KMS-11 (cell line): Measurements from ENCODE around the gene DGAT2.

Experiments
- H2AFZ ChIP-seq: fragments of 200-600 bp; sonication (generic); 2 replicates; pipeline ENCODE4 v1.6.1; 2016; ENCODE audit warnings: antibody characterized with exemption, mixed run types, low read depth
- H3K27ac ChIP-seq: fragments of 200-600 bp; sonication (generic); 2 replicates; pipeline ENCODE4 v1.6.1; 2016; ENCODE audit warnings: mild to moderate bottlenecking, mixed run types
- H3K27me3 ChIP-seq: fragments of 200-600 bp; sonication (generic); 2 replicates; pipeline ENCODE4 v1.6.1; 2017; ENCODE audit warnings: mild to moderate bottlenecking, low read depth, mixed run types, moderate library complexity; ENCODE audit not compliant: insufficient read depth
- H3K36me3 ChIP-seq: fragments of 200-600 bp; sonication (generic); 2 replicates; pipeline ENCODE4 v1.6.1; 2017; ENCODE audit warnings: mild to moderate bottlenecking, mixed run types; ENCODE audit not compliant: insufficient read depth
- H3K4me1 ChIP-seq: fragments of 200-600 bp; sonication (generic); 2 replicates; pipeline ENCODE4 v1.6.1; 2016; ENCODE audit warnings: mild to moderate bottlenecking, low read depth, mixed run types; ENCODE audit not compliant: poor library complexity, severe bottlenecking
- H3K4me2 ChIP-seq: fragments of 200-600 bp; sonication (generic); 2 replicates; pipeline ENCODE4 v1.7.0; 2016; ENCODE audit warnings: mild to moderate bottlenecking, mixed run types
- H3K4me3 ChIP-seq: fragments of 200-600 bp; sonication (generic); IDR thresholded peaks from 2 replicates; pipeline ENCODE4 v1.6.1; 2017; ENCODE audit warnings: low read depth, low read length, mixed read lengths; ENCODE audit not compliant: insufficient read depth
- H3K79me2 ChIP-seq: fragments of 200-600 bp; sonication (generic); 2 replicates; pipeline ENCODE4 v1.6.1; 2016; ENCODE audit warnings: low read depth, mixed run types; ENCODE audit not compliant: insufficient read depth
- H3K9ac ChIP-seq: fragments of 200-600 bp; sonication (generic); 2 replicates; pipeline ENCODE4 v1.6.1; 2016; ENCODE audit warnings: mild to moderate bottlenecking, mixed run types
- H4K20me1 ChIP-seq: fragments of 200-600 bp; sonication (generic); 2 replicates; pipeline ENCODE4 v1.6.1; 2016; ENCODE audit warnings: mild to moderate bottlenecking, mixed run types; ENCODE audit not compliant: insufficient read depth
- TF ChIP-seq, protein P1 (sequence below): fragments of 200-600 bp; sonication (generic); conservative IDR thresholded peaks from 2 replicates; pipeline ENCODE4 v1.6.1; 2017; ENCODE audit warnings: low read depth, mild to moderate bottlenecking, antibody characterized with exemption, low read length, moderate library complexity, mixed read lengths

The DGAT2 gene

GRCh38 chr11:75839851-75840250 lies 71.3 kb downstream of the DGAT2 start:
- H4K20me1 ChIP-seq: no peaks in the 10 kb centered on the region
- no peak overlapping the region for H3K27ac ChIP-seq
- H3K27me3 ChIP-seq: no peaks in the 10 kb centered on the region
- no peaks in the 10 kb centered on the region for H3K4me1 ChIP-seq
- H3K79me2 ChIP-seq: peaks cover 4% of the 10 kb centered on the region; the same call in 1 of the 2 replicates
- H3K4me2 ChIP-seq: no peak overlapping the region
- no peak overlapping the region for H3K4me3 ChIP-seq
- no peaks in the 10 kb centered on the region for H3K36me3 ChIP-seq
- no peak overlapping the region for H2AFZ ChIP-seq
- TF ChIP-seq, protein P1, sequence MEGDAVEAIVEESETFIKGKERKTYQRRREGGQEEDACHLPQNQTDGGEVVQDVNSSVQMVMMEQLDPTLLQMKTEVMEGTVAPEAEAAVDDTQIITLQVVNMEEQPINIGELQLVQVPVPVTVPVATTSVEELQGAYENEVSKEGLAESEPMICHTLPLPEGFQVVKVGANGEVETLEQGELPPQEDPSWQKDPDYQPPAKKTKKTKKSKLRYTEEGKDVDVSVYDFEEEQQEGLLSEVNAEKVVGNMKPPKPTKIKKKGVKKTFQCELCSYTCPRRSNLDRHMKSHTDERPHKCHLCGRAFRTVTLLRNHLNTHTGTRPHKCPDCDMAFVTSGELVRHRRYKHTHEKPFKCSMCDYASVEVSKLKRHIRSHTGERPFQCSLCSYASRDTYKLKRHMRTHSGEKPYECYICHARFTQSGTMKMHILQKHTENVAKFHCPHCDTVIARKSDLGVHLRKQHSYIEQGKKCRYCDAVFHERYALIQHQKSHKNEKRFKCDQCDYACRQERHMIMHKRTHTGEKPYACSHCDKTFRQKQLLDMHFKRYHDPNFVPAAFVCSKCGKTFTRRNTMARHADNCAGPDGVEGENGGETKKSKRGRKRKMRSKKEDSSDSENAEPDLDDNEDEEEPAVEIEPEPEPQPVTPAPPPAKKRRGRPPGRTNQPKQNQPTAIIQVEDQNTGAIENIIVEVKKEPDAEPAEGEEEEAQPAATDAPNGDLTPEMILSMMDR: no peak
- H3K9ac ChIP-seq: no peak overlapping the region

- no peaks in the 10 kb centered on the region for H3K36me3 ChIP-seq
- no peaks in the 10 kb centered on the region for H4K20me1 ChIP-seq
- TF ChIP-seq, protein P1: no peak
- H3K27ac ChIP-seq: no peak overlapping the region
- H3K27me3 ChIP-seq: no peaks in the 10 kb centered on the region
- H3K4me1 ChIP-seq: no peaks in the 10 kb centered on the region
- H3K4me2 ChIP-seq: no peak overlapping the region
- H3K9ac ChIP-seq: no peak overlapping the region
- H2AFZ ChIP-seq: no peak overlapping the region
- H3K4me3 ChIP-seq: no peak overlapping the region
- H3K79me2 ChIP-seq: peaks cover 4% of the 10 kb centered on the region; the same call in 1 of the 2 replicates
Observed at GRCh38 chr11:75840522-75840921, 71.9 kb downstream of the DGAT2 start.

- Histone ChIP-seq H3K79me2 (peaks cover 4% of the 10 kb centered on the region; the same call in 1 of the 2 replicates), H2AFZ (no peak overlapping the region), H3K27ac (no peak overlapping the region), H3K4me1 (no peaks in the 10 kb centered on the region), H4K20me1 (no peaks in the 10 kb centered on the region), H3K36me3 (no peaks in the 10 kb centered on the region), H3K9ac (no peak overlapping the region), H3K4me3 (no peak overlapping the region), H3K4me2 (no peak overlapping the region), H3K27me3 (no peaks in the 10 kb centered on the region)
- TF ChIP-seq, protein P1: no peak
Observed at GRCh38 chr11:75841739-75842138, 73.2 kb downstream of the DGAT2 start.

DNA sequence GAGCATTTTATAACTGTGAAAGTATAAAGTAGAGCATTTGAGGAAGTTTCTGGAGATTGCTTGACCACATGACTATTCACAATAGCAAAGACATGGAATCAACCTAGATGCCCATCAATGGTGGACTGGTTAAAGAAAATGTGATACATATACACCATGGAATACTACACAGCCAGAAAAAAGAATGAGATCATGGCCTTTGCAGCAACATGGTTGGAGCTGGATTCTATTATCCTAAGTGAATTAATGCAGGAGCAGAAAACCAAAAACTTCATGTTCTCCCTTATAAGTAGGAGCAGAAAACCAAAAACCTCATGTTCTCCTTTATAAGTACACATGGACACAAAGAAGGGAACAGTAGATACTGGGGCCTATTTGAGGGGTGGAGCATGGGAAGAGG lies 76.7 kb downstream of the DGAT2 start:
- Histone ChIP-seq H4K20me1 (no peaks in the 10 kb centered on the region), H3K4me3 (no peak overlapping the region), H3K79me2 (no peaks in the 10 kb centered on the region; the same call in 1 of the 2 replicates), H3K9ac (no peak overlapping the region), H3K36me3 (no peaks in the 10 kb centered on the region), H3K27me3 (no peaks in the 10 kb centered on the region), H3K4me1 (no peaks in the 10 kb centered on the region), H3K4me2 (no peak overlapping the region), H3K27ac (no peak overlapping the region), H2AFZ (no peak overlapping the region)
- TF ChIP-seq, protein P1: no peak
